ENCODE results near the gene EPS8L2. TPM values are rescaled to one million over a fixed set of nuclear protein-coding genes. Genes with fewer than 3 reads are reported as not detected.

Gene EPS8L2
- total and polyA plus RNA-seq, 9 of the 15 experiments (the other 6 are each of a cell fraction or from before 2014, with no cell fraction given) = 0.75 to 17.0 (median 3.7) TPM

DNA sequence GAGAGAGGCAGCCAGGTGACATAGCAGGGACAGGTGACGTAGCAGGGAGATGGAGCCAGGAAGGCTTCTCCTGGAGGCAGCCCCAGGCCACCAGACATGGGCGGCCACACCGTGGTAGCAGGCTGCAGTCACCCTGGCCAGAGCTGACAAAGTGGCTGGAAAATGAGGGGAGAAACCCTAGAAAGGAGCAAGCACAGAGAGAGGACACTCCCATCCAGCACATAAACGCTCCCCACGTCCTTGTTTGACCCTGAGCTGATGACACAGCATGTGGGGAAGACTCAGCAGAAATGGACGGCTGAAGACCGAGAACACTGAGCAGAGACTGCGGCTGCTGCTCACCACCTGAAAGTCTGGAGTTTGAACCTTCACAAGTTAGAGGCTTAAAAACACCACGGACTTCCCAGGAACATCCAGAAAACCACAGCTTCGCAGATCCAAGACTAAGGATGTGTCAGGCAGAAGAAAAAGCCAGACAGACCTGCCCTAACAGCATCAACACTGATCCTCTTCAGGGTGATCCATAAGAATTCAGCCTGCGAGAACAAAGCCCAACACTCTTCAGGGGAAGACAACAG, 40.2 kb upstream of the EPS8L2 start (continued):
- TF ChIP-seq, protein P1, sequence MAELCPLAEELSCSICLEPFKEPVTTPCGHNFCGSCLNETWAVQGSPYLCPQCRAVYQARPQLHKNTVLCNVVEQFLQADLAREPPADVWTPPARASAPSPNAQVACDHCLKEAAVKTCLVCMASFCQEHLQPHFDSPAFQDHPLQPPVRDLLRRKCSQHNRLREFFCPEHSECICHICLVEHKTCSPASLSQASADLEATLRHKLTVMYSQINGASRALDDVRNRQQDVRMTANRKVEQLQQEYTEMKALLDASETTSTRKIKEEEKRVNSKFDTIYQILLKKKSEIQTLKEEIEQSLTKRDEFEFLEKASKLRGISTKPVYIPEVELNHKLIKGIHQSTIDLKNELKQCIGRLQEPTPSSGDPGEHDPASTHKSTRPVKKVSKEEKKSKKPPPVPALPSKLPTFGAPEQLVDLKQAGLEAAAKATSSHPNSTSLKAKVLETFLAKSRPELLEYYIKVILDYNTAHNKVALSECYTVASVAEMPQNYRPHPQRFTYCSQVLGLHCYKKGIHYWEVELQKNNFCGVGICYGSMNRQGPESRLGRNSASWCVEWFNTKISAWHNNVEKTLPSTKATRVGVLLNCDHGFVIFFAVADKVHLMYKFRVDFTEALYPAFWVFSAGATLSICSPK (IDR thresholded peaks at IDR 0.05; ENCODE audit: borderline replicate concordance) = no peak
- peak; percentile 33 for TF ChIP-seq TAF9B (IDR thresholded peaks at IDR 0.05; ENCODE audit: partially characterized antibody)
- TF ChIP-seq POLR2A (conservative IDR thresholded peaks at IDR 0.05) = peak; percentile 62
- no peak for TF ChIP-seq NCOA4 (IDR thresholded peaks at IDR 0.05; ENCODE audit: partially characterized antibody)
- peak; percentile 70; the same call in 1 of the 2 replicates for TF ChIP-seq ZNF175 (CRISPR knock-in tag; IDR thresholded peaks at IDR 0.05; ENCODE audit: low read depth)
- TF ChIP-seq ZBTB7A (IDR thresholded peaks at IDR 0.05; ENCODE audit: borderline replicate concordance, control insufficient read depth, low read depth, low read length) = no peak
- peak; percentile 76 for TF ChIP-seq EP300 (IDR thresholded peaks at IDR 0.05; ENCODE audit: low read length)
- no peak for TF ChIP-seq CAMTA2 (CRISPR knock-in tag; conservative IDR thresholded peaks at IDR 0.05)
- peak; percentile 32; the same call in 1 of the 2 replicates for TF ChIP-seq SUPT5H (IDR thresholded peaks at IDR 0.05)
- TF ChIP-seq RBBP5 (IDR thresholded peaks at IDR 0.05; ENCODE audit: borderline replicate concordance, insufficient read depth, low read length, poor library complexity, severe bottlenecking) = peak; percentile 72
- TF ChIP-seq KLF6 (CRISPR knock-in tag; IDR thresholded peaks at IDR 0.05; ENCODE audit: borderline replicate concordance) = no peak
- TF ChIP-seq, protein P2, sequence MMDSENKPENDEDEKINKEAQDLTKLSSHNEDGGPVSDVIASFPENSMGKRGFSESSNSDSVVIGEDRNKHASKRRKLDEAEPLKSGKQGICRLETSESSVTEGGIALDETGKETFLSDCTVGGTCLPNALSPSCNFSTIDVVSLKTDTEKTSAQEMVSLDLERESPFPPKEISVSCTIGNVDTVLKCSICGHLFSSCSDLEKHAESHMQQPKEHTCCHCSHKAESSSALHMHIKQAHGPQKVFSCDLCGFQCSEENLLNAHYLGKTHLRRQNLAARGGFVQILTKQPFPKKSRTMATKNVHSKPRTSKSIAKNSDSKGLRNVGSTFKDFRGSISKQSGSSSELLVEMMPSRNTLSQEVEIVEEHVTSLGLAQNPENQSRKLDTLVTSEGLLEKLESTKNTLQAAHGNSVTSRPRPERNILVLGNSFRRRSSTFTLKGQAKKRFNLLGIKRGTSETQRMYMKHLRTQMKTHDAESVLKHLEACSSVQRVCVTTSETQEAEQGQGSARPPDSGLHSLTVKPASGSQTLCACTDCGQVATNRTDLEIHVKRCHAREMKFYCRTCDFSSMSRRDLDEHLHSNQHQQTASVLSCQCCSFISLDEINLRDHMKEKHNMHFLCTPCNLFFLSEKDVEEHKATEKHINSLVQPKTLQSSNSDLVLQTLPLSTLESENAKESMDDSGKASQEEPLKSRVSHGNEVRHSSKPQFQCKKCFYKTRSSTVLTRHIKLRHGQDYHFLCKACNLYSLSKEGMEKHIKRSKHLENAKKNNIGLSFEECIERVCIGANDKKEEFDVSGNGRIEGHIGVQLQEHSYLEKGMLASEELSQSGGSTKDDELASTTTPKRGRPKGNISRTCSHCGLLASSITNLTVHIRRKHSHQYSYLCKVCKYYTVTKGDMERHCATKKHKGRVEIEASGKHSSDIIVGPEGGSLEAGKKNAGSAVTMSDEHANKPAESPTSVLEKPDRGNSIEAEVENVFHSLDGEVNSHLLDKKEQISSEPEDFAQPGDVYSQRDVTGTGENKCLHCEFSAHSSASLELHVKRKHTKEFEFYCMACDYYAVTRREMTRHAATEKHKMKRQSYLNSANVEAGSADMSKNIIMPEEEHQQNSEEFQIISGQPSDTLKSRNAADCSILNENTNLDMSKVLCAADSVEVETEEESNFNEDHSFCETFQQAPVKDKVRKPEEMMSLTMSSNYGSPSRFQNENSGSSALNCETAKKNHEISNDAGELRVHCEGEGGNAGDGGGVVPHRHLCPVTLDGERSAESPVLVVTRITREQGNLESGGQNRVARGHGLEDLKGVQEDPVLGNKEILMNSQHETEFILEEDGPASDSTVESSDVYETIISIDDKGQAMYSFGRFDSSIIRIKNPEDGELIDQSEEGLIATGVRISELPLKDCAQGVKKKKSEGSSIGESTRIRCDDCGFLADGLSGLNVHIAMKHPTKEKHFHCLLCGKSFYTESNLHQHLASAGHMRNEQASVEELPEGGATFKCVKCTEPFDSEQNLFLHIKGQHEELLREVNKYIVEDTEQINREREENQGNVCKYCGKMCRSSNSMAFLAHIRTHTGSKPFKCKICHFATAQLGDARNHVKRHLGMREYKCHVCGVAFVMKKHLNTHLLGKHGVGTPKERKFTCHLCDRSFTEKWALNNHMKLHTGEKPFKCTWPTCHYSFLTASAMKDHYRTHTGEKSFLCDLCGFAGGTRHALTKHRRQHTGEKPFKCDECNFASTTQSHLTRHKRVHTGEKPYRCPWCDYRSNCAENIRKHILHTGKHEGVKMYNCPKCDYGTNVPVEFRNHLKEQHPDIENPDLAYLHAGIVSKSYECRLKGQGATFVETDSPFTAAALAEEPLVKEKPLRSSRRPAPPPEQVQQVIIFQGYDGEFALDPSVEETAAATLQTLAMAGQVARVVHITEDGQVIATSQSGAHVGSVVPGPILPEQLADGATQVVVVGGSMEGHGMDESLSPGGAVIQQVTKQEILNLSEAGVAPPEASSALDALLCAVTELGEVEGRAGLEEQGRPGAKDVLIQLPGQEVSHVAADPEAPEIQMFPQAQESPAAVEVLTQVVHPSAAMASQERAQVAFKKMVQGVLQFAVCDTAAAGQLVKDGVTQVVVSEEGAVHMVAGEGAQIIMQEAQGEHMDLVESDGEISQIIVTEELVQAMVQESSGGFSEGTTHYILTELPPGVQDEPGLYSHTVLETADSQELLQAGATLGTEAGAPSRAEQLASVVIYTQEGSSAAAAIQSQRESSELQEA (IDR thresholded peaks at IDR 0.05; ENCODE audit: low read depth) = no peak
- TF ChIP-seq TAF1 (IDR thresholded peaks at IDR 0.05; ENCODE audit: control insufficient read depth, extremely low read depth, insufficient read depth, low read length, severe bottlenecking) = peak; percentile 36
- TF ChIP-seq CXXC5 (CRISPR knock-in tag; IDR thresholded peaks at IDR 0.05) = peak; percentile 46; the same call in 1 of the 2 replicates
- TF ChIP-seq ZNF75A (CRISPR knock-in tag; IDR thresholded peaks at IDR 0.05) = no peak
- TF ChIP-seq WHSC1 (IDR thresholded peaks at IDR 0.05; ENCODE audit: low read length) = no peak
- TF ChIP-seq, protein P3, sequence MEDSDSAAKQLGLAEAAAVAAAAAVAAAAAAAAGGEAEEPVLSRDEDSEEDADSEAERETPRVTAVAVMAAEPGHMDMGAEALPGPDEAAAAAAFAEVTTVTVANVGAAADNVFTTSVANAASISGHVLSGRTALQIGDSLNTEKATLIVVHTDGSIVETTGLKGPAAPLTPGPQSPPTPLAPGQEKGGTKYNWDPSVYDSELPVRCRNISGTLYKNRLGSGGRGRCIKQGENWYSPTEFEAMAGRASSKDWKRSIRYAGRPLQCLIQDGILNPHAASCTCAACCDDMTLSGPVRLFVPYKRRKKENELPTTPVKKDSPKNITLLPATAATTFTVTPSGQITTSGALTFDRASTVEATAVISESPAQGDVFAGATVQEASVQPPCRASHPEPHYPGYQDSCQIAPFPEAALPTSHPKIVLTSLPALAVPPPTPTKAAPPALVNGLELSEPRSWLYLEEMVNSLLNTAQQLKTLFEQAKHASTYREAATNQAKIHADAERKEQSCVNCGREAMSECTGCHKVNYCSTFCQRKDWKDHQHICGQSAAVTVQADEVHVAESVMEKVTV (CRISPR knock-in tag; IDR thresholded peaks at IDR 0.05) = no peak
- TF ChIP-seq MAFF (IDR thresholded peaks at IDR 0.05; ENCODE audit: low read length) = peak; percentile 94
